Nephron (organoid): Measurements from ENCODE around the gene SEMA5A.

Experiments
- H3K27ac Mint-ChIP-seq, 3 experiments: 2 replicates each; pipeline ENCODE4 v1.8.0; 2020; ENCODE audit warnings: mixed read lengths in 3 of 3, mild to moderate bottlenecking in 2 of 3, moderate library complexity in 1 of 3
- H3K27me3 Mint-ChIP-seq: 2 replicates; pipeline ENCODE4 v1.8.0; 2021; ENCODE audit warnings: low read depth, mild to moderate bottlenecking, moderate library complexity, mixed read lengths
- H3K36me3 Mint-ChIP-seq: 2 replicates; pipeline ENCODE4 v1.8.0; 2020; ENCODE audit warnings: low read depth, mixed read lengths
- H3K4me1 Mint-ChIP-seq: 2 replicates; pipeline ENCODE4 v1.8.0; 2020; ENCODE audit warnings: mixed read lengths
- H3K4me3 Mint-ChIP-seq, 3 experiments: 2 replicates each; pipeline ENCODE4 v1.8.0; 2020; ENCODE audit warnings: mild to moderate bottlenecking in 3 of 3, mixed read lengths in 3 of 3, moderate library complexity in 2 of 3
- H3K9me3 Mint-ChIP-seq: 2 replicates; pipeline ENCODE4 v1.8.0; 2020; ENCODE audit warnings: mixed read lengths
- CTCF ChIP-seq, 3 experiments: fragments of 200-600 bp; sonication (generic); IDR thresholded peaks; one replicate each; pipeline ENCODE4 v1.5.0; 2021; ENCODE audit warnings: antibody characterized with exemption in 3 of 3; ENCODE audit not compliant: unreplicated experiment in 3 of 3

The SEMA5A gene

GRCh38 chr5:9396285-9396770 is 149.5 kb downstream of the SEMA5A start:
- H3K4me1 Mint-ChIP-seq, result no peaks in the 10 kb centered on the region
- no peak for TF ChIP-seq CTCF (IDR thresholded peaks at IDR 0.05; ENCODE audit: unreplicated experiment in 3 of 3)
- peaks cover 5% of the 10 kb centered on the region for H3K9me3 Mint-ChIP-seq
- H3K4me3 Mint-ChIP-seq, result no peak overlapping the region
- peaks cover 1% of the 10 kb centered on the region for H3K27me3 Mint-ChIP-seq
- H3K27ac Mint-ChIP-seq, result peak overlapping the region; percentile 16 to 74 (median 44)
- H3K36me3 Mint-ChIP-seq, result peaks cover 10% of the 10 kb centered on the region

DNA sequence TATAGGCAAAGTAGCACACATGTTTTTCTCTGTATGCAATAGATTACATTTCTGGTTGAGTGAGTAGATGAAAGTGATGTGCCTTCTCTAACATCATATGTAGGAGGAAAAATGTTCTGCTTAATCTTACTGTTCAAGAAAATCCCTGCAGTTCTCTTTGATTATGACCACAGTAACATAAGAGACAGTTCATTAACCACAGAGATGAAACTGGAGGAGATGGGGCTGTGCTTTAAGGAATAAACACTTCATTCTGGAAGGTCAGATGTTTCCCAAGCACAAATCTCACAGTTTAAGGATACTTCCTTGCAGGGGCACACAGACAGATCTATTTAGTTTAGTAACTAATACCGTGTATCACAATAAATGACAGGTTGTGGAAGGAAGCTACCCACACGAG is 150.2 kb downstream of the SEMA5A start:
- no peak for TF ChIP-seq CTCF (IDR thresholded peaks at IDR 0.05; ENCODE audit: unreplicated experiment in 3 of 3)
- Mint-ChIP-seq H3K36me3 (peaks cover 10% of the 10 kb centered on the region), H3K4me1 (no peaks in the 10 kb centered on the region), H3K9me3 (peaks cover 5% of the 10 kb centered on the region), H3K27me3 (peaks cover 3% of the 10 kb centered on the region), H3K4me3 (no peak overlapping the region), H3K27ac (peak overlapping the region; percentile 16 to 74 (median 45))

- Mint-ChIP-seq H3K9me3 (no peaks in the 10 kb centered on the region), H3K4me3 (no peak overlapping the region)
- no peak for TF ChIP-seq CTCF (IDR thresholded peaks at IDR 0.05; ENCODE audit: unreplicated experiment in 3 of 3)
Observed at GRCh38 chr5:9394221-9394620, 151.7 kb downstream of the SEMA5A start.

DNA sequence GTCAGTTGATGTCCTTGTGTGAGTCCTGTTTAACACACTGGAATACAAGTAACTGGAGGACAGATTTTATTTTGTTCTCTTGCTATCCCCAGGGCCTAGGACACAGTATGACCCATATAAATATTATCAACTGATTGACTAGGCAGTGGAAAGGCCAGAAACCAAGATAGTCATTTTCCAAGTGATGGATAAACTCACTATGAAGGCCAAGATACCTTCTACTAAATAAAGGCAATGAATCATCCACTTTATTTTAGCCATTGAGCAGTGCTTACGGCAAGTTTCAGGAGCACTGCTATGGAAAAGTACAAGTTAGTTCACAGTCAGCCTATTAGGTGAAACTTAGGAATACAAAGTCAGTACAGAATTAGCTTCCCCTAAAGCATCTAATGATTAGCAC is 153.2 kb downstream of the SEMA5A start:
- H3K4me3 Mint-ChIP-seq, result no peak overlapping the region
- H3K27ac Mint-ChIP-seq, result no peak overlapping the region
- peaks cover 3% of the 10 kb centered on the region for H3K36me3 Mint-ChIP-seq
- H3K9me3 Mint-ChIP-seq, result no peaks in the 10 kb centered on the region
- peaks cover 20% of the 10 kb centered on the region for H3K4me1 Mint-ChIP-seq
- TF ChIP-seq CTCF (IDR thresholded peaks at IDR 0.05; ENCODE audit: unreplicated experiment in 3 of 3), result no peak
- peaks cover 3% of the 10 kb centered on the region for H3K27me3 Mint-ChIP-seq

More at GRCh38 chr5:9394221-9394620, 151.7 kb downstream of the SEMA5A start:
- Mint-ChIP-seq H3K36me3 (peaks cover 3% of the 10 kb centered on the region), H3K27me3 (peaks cover 3% of the 10 kb centered on the region), H3K4me1 (peaks cover 10% of the 10 kb centered on the region), H3K27ac (no peak overlapping the region)

DNA sequence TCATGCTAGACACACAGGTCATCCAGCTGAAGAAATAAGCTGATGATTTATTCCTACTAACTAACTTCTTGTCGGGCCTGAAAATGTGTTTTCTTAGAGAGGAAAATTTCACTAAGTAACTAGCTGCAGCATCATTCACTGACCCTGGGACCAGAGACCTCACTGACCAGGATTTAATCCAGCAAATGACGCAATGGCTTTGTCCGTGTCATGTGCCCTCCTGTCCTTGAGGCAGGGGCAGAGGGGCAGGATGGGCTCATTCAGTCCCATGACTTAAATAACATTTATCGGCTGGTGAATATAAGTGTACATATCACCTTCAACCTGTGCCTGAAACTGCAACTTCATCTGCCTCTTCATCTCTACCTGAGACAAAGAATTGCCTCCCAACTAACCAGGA is 154.8 kb downstream of the SEMA5A start:
- Mint-ChIP-seq H3K36me3 (no peaks in the 10 kb centered on the region), H3K9me3 (no peaks in the 10 kb centered on the region), H3K27me3 (peaks cover 3% of the 10 kb centered on the region), H3K4me3 (no peak overlapping the region), H3K4me1 (peaks cover 32% of the 10 kb centered on the region), H3K27ac (peak overlapping the region in 1 of 3 experiments; percentile 9)
- TF ChIP-seq CTCF (IDR thresholded peaks at IDR 0.05; ENCODE audit: unreplicated experiment in 3 of 3), result no peak

- no peaks in the 10 kb centered on the region for H3K9me3 Mint-ChIP-seq
- H3K27me3 Mint-ChIP-seq, result peaks cover 3% of the 10 kb centered on the region
- no peak for TF ChIP-seq CTCF (IDR thresholded peaks at IDR 0.05; ENCODE audit: unreplicated experiment in 3 of 3)
- peaks cover 33% of the 10 kb centered on the region for H3K4me1 Mint-ChIP-seq
- no peak overlapping the region for H3K4me3 Mint-ChIP-seq
- no peaks in the 10 kb centered on the region for H3K36me3 Mint-ChIP-seq
- H3K27ac Mint-ChIP-seq, result peak overlapping the region; percentile 11 to 47 (median 19)
Observed at GRCh38 chr5:9390113-9390512, 155.8 kb downstream of the SEMA5A start.
